Measurements from ENCODE around the gene CDH4.
"Not testable (repeated sequence)": the region's sequence is repeated elsewhere in the genome, so short reads cannot be mapped to it uniquely, and the experiment has no call there.

CDH4 gene

DNA sequence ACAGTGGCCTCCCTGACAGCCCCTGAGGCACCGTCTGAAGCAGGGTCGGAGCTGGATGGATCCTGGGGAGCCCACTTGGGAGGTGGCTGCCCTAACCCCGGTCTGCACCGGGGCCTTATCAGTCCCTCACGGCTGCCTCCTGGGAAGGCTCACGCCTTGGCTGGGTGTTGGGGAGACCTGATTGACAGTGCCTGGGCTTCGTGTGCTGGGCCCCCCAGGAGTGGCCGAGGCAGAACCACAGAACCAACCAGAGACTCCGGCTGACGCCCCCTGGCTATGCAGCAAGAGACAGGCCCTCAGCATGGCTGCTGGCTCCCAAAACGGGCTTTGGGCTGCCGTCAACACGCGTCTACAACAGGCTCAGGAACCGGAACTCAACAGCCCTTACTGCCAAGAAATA, 594.0 kb downstream of the CDH4 start:
- DNase-seq (ENCODE audit: low read depth), result no peak

GRCh38 chr20:61846741-61847419, 594.8 kb downstream of the CDH4 start:
- no peak for DNase-seq (ENCODE audit: low read depth)

DNA sequence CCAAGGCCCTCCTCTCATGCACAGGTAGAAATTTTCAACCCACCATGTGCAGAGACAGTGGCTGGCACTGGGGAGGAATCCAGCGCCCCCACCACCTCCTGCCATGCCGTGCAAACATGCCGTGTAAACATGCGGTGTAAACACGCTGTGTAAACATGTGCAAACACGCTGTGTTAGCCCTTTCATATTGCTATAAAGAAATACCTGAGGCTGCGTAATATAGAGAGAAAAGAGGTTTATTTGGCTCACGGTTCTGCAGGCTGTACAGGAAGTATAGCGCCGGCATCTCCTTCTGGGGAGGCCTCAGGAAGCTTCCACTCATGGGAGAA, 595.3 kb downstream of the CDH4 start:
- DNase-seq (ENCODE audit: low read depth), result no peak

DNA sequence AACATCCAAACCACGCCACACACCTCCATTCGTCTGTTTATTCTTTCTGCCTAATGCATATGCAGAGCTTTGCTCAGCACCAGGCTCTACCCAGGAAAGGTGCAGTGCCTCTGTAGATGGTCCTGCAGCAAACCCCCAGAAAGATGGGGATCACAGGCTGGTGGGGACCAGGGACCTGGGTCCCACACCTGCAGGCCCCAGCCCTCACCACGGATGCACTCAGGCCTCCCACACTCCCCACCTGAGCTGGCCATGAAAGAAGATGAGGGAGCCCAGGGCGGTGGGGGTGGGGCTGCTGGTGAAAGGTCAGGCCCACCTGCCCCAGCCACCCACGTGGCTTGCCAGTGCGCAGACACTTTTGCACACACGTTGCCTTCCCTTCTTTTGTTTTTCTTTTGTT, 595.9 kb downstream of the CDH4 start:
- DNase-seq (ENCODE audit: low read depth), result no peak

DNA sequence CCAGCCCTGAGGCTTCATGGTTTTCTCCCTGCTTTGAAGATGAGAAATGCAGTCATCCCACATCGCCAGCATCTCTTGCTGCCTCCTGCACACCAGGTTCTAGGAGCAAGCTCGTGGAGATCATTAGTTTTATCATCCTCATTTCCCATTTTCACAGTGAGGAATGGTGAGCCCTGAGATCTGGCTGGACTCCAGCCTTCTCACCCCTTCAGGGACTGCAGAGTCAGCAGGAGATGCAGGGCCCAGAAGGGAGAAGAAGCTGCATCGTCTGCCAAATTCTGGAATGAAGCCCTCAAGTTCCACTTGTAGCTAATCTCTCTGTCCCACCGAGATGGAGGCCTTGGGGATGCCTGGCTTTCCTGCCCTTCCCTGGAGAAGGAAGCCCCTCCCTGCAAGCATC, 596.8 kb downstream of the CDH4 start:
- no peak for DNase-seq (ENCODE audit: low read depth)

GRCh38 chr20:61849376-61849775, 597.3 kb downstream of the CDH4 start:
- DNase-seq (ENCODE audit: low read depth), result no peak

- DNase-seq (ENCODE audit: low read depth), result no peak
Measured at GRCh38 chr20:61849822-61850221, 597.8 kb downstream of the CDH4 start.

GRCh38 chr20:61850457-61850856, 598.4 kb downstream of the CDH4 start:
- no peak for DNase-seq (ENCODE audit: low read depth)

- no peak for DNase-seq (ENCODE audit: low read depth)
Measured at GRCh38 chr20:61850926-61851900, 599.2 kb downstream of the CDH4 start.

GRCh38 chr20:61852268-61853072, 600.4 kb downstream of the CDH4 start:
- no peak for DNase-seq (ENCODE audit: low read depth)

DNA sequence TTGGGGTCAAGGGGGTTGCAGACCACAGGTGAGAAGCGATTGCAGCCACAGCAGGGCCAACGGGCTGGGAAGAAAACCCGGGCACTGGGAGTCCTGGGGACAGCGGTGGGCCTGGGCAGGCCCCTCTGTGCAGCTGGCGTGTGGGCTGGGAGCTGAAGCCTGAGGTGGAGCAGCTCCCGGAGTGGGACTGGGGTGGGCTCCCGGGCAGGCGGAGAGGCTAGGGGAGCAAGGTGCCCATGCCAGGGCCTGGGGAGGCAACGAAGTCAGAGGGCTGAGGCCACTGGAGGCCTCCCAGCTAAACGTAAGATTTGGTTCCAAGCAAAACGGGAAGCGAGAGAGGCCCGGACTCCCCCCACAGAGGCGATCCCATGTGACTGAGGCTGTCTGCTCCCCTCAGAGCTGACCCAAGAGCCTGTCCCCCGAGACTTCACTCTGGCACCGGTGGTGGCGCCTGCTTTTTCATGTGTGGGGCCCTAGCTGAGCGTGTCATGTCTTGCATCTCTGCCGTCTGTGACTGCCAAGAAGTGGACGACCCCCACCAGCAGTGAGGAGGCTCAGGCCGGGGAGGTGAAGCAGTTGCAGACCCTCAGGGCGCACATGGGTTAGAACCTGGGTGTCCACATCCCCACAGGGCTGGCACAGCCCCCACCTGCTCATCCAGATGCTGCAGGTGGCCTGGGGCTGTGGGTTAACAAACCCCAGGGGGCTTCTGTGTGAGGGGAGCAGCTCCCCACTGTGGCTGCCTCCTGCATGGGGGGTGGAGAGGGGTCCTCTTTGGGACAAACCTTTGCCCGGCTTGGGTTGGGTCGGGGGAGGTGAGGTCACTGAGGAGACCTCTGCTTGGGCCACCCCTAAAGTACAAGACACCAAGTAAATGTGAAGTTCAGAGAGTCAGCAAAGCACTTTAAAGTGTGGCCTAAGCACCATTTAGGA, 601.3 kb downstream of the CDH4 start:
- DNase-seq (ENCODE audit: low read depth), result no peak

DNA sequence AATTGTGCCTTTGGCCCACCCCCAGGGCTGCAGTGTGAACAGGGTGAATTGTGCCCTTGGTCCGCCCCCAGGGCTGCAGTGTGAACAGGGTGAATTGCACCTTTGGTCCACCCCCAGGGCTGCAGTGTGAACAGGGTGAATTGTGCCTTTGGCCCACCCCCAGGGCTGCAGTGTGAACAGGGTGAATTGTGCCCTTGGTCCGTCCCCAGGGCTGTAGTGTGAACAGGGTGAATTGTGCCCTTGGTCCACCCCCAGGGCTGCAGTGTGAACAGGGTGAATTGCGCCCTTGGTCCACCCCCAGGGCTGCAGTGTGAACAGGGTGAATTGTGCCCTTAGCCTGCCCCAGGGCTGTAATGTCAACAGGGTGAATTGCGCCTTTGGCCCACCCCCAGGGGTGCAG, 602.5 kb downstream of the CDH4 start:
- not testable (repeated sequence) for DNase-seq (ENCODE audit: low read depth)

GRCh38 chr20:61855286-61855685, 603.2 kb downstream of the CDH4 start:
- no peak for DNase-seq (ENCODE audit: low read depth)

DNA sequence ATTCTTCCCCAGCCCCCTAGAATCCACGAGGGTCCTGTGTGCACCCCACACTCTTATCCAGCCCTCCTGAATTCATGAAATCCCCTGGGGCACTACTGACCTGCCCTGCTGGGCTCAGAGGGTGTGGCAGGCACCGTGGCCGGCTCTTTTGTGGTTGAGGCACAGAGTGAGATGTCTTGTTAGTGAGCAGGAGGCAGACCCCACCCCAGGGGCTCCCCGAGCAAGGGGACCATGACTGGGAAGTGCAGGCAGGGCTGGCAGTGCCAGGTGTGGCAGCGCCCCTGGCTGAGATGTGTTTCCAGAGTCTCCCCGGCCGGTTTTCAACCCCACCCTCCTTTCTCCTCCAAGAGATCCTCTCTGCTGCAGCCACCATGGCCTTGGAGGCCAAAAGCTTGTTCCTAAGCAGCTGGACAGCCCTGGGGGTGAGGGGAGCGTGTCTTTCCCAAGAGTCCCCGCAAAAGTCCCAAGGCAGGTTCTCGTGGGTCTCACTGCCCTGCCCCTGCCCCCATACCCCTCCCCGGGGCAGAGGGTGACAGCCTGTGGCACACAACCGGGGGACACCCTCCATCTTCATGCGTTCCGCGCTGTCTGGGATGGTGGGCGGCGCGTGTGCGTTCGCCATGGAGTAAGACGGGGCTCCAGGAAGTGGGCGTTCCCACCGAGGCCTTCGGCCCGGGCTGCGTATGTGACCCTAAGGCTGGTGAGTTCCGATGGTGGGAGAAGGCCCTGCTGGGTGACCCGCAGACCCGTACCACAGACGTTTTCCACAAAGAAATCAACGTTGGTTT, 604.8 kb downstream of the CDH4 start:
- no peak for DNase-seq (ENCODE audit: low read depth)

- DNase-seq (ENCODE audit: low read depth), result no peak
Measured at GRCh38 chr20:61857414-61857775, 605.3 kb downstream of the CDH4 start.

GRCh38 chr20:61857884-61858283, 605.8 kb downstream of the CDH4 start:
- no peak for DNase-seq (ENCODE audit: low read depth)

DNA sequence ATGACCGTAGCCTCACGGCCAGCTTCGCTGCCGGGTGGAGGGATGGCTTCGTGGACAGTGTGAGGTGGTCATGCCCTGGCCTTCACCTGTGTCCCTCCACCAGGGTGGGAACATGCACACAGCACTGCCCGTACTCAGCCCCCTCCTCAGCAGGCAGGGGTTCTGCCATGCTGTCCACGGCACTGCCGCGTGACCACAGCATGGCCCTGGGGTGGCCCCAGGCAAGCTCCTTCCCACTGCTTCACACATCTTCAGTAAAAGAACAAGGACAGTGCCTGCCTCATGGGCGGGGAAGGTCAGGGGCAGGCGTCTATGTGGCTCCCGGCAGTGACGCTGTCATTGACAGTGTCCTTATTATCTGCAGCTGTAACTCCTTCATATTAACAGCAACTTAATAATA, 607.7 kb downstream of the CDH4 start:
- DNase-seq (ENCODE audit: low read depth), result no peak

DNA sequence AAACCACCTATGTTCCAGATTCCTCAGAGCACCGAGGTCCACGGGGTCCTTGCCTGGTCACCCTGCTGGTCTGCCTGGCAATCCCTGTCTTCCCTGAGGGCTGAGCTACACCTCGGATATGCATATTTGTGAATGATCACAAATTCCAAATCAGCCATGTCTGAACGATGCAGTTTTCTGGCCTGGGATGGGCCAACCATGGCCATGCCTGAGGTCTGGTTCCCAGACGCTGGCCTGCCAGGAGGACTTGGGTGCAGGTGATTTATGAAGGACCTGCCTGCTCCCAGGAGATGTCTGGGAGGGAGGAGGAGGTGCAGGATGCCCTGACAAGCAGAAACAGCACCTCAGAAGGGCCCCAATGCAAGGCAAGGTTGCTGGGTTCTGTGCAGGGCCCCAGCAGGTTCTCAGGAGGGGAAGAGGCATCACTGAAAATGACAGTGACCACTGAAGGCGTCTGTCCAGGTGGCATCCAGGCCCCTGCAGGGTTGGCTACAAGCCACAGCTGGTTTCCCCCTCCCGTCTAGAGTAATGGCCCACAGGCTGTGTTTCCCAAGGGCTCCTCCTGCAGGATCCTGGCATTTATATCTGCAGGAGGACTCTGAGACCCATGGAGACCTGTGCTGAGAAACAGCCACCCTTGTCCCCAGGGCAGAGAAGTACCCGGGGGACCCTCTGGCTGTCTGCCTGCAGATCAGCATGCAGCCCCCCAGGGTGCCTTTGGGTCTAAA, 608.4 kb downstream of the CDH4 start:
- no peak for DNase-seq (ENCODE audit: low read depth)

DNA sequence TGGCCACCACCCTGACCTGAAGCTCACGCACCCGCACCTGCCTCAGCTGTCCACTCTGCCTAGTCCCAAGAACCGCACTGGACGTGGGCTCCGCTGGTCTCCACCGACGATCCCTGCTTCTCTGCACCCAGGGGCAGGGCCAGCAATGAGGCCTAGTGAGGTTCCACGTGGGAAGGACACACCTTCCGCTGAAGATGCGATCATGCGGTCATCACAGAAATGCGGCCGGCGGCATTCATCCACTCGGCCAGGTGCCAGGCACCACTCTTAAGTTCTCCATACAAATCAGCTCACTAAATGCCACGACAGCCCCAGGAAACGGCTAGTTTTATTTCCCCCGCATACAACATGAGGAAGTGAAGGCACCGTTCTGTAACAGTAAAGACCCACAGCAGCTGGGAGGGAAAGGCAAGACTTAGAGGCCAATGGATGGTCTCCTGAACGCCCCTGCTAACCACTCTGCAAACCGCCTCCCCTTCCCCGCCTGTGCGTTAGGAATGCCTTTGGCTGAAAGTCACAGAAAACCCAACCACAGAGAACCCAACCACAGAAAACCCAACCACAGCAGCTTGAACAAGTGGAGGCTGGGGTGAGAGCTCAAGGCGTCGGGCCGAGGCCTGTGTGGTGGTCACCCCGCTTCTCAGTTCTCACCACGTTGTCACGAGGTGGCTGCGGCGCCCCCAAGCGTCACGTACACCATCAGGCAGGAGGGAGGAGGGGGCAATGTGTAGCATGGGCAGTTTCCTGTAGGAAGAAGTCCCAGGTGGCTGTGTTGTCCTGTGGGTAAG, 609.2 kb downstream of the CDH4 start:
- DNase-seq (ENCODE audit: low read depth), result no peak

Measured in EH (cell line).